ENCODE measurements around the gene ST13. TPM values are rescaled to one million over a fixed set of nuclear protein-coding genes. Genes with fewer than 3 reads are reported as not detected.

ST13 gene
- total RNA-seq, 1 donor from 2014 or later, result 302 TPM

- Mint-ChIP-seq H3K36me3 (ENCODE audit: low read depth, unreplicated experiment) (peaks cover 6% of the 10 kb centered on the region), H3K4me3 (ENCODE audit: unreplicated experiment) (peak overlapping the region; percentile 99), H3K27me3 (ENCODE audit: unreplicated experiment) (no peaks in the 10 kb centered on the region), H3K9me3 (ENCODE audit: unreplicated experiment) (no peaks in the 10 kb centered on the region), H3K27ac (ENCODE audit: unreplicated experiment) (peak overlapping the region; percentile 40), H3K4me1 (ENCODE audit: unreplicated experiment) (peaks cover 28% of the 10 kb centered on the region)
- TF ChIP-seq CTCF (IDR thresholded peaks at IDR 0.05; ENCODE audit: unreplicated experiment), result no peak
- no peak for DNase-seq (ENCODE audit: low spot score)
These were observed 38.7 kb downstream of the ST13 start for GRCh38 chr22:40817737-40818136.

GRCh38 chr22:40813912-40814315 is 42.5 kb downstream of the ST13 start:
- no peak for TF ChIP-seq CTCF (IDR thresholded peaks at IDR 0.05; ENCODE audit: unreplicated experiment)
- peaks cover 5% of the 10 kb centered on the region for H3K36me3 Mint-ChIP-seq (ENCODE audit: low read depth, unreplicated experiment)
- DNase-seq (ENCODE audit: low spot score), result no peak
- peak overlapping the region; percentile 65 for H3K27ac Mint-ChIP-seq (ENCODE audit: unreplicated experiment)
- H3K9me3 Mint-ChIP-seq (ENCODE audit: unreplicated experiment), result no peaks in the 10 kb centered on the region
- peaks cover 1% of the 10 kb centered on the region for H3K27me3 Mint-ChIP-seq (ENCODE audit: unreplicated experiment)
- no peak overlapping the region for H3K4me3 Mint-ChIP-seq (ENCODE audit: unreplicated experiment)
- H3K4me1 Mint-ChIP-seq (ENCODE audit: unreplicated experiment), result peaks cover 20% of the 10 kb centered on the region

GRCh38 chr22:40808018-40808841 is 48.2 kb downstream of the ST13 start:
- peaks cover 1% of the 10 kb centered on the region for H3K27me3 Mint-ChIP-seq (ENCODE audit: unreplicated experiment)
- no peak for DNase-seq (ENCODE audit: low spot score)
- no peak for TF ChIP-seq CTCF (IDR thresholded peaks at IDR 0.05; ENCODE audit: unreplicated experiment)
- H3K9me3 Mint-ChIP-seq (ENCODE audit: unreplicated experiment), result no peaks in the 10 kb centered on the region
- H3K27ac Mint-ChIP-seq (ENCODE audit: unreplicated experiment), result no peak overlapping the region
- no peaks in the 10 kb centered on the region for H3K36me3 Mint-ChIP-seq (ENCODE audit: low read depth, unreplicated experiment)
- H3K4me1 Mint-ChIP-seq (ENCODE audit: unreplicated experiment), result no peaks in the 10 kb centered on the region
- no peak overlapping the region for H3K4me3 Mint-ChIP-seq (ENCODE audit: unreplicated experiment)

- no peak for DNase-seq (ENCODE audit: low spot score)
- H3K36me3 Mint-ChIP-seq (ENCODE audit: low read depth, unreplicated experiment), result no peaks in the 10 kb centered on the region
- H3K27ac Mint-ChIP-seq (ENCODE audit: unreplicated experiment), result no peak overlapping the region
- no peak for TF ChIP-seq CTCF (IDR thresholded peaks at IDR 0.05; ENCODE audit: unreplicated experiment)
- H3K27me3 Mint-ChIP-seq (ENCODE audit: unreplicated experiment), result peaks cover 1% of the 10 kb centered on the region
- no peaks in the 10 kb centered on the region for H3K9me3 Mint-ChIP-seq (ENCODE audit: unreplicated experiment)
- no peak overlapping the region for H3K4me3 Mint-ChIP-seq (ENCODE audit: unreplicated experiment)
- H3K4me1 Mint-ChIP-seq (ENCODE audit: unreplicated experiment), result no peaks in the 10 kb centered on the region
These were observed 49.7 kb downstream of the ST13 start for GRCh38 chr22:40806711-40807110.

GRCh38 chr22:40805699-40806203 is 50.7 kb downstream of the ST13 start:
- H3K27ac Mint-ChIP-seq (ENCODE audit: unreplicated experiment), result no peak overlapping the region
- no peak for TF ChIP-seq CTCF (IDR thresholded peaks at IDR 0.05; ENCODE audit: unreplicated experiment)
- no peak for DNase-seq (ENCODE audit: low spot score)
- no peak overlapping the region for H3K4me3 Mint-ChIP-seq (ENCODE audit: unreplicated experiment)
- H3K27me3 Mint-ChIP-seq (ENCODE audit: unreplicated experiment), result no peaks in the 10 kb centered on the region
- H3K9me3 Mint-ChIP-seq (ENCODE audit: unreplicated experiment), result no peaks in the 10 kb centered on the region
- no peaks in the 10 kb centered on the region for H3K36me3 Mint-ChIP-seq (ENCODE audit: low read depth, unreplicated experiment)
- H3K4me1 Mint-ChIP-seq (ENCODE audit: unreplicated experiment), result no peaks in the 10 kb centered on the region

Measured in endothelial cell (in vitro differentiated cells).